Astrocyte (in vitro differentiated cells and primary cell): ENCODE results near the gene COG3. TPM values are rescaled to one million over a fixed set of nuclear protein-coding genes. Genes with fewer than 3 reads are reported as not detected.

ENCODE experiments used
- DNase-seq: peaks from one replicate; pipeline ENCODE4 v3.0.0-alpha.2; 2010; ENCODE audit warnings: low read depth
- FAIRE-seq: peaks from 2 replicates; lab custom pipeline; 2011; peaks lifted over from hg19 to GRCh38; lab: Jason Lieb, UNC
- H2AFZ ChIP-seq: 2 replicates; pipeline ENCODE4 v1.6.0; 2012; ENCODE audit warnings: low read depth, low read length, inconsistent platforms
- H3K27ac ChIP-seq: 2 replicates; pipeline ENCODE4 v1.5.1; 2011; ENCODE audit warnings: low read depth, low read length, inconsistent platforms
- H3K27me3 ChIP-seq: 2 replicates; pipeline ENCODE4 v1.6.0; 2011; ENCODE audit warnings: low read length, inconsistent platforms; ENCODE audit not compliant: insufficient read depth
- H3K36me3 ChIP-seq: 2 replicates; pipeline ENCODE4 v1.5.1; 2011; ENCODE audit warnings: low read length, inconsistent platforms; ENCODE audit not compliant: insufficient read depth
- H3K4me1 ChIP-seq: 2 replicates; pipeline ENCODE4 v1.5.1; 2011; ENCODE audit warnings: low read length, inconsistent platforms; ENCODE audit not compliant: insufficient read depth
- H3K4me2 ChIP-seq: 2 replicates; pipeline ENCODE4 v1.6.0; 2012; ENCODE audit warnings: low read length, inconsistent platforms
- H3K4me3 ChIP-seq: 2 replicates; pipeline ENCODE4 v1.5.1; 2011; ENCODE audit warnings: low read depth, mild to moderate bottlenecking, low read length, inconsistent platforms; ENCODE audit not compliant: insufficient read depth
- H3K79me2 ChIP-seq: 2 replicates; pipeline ENCODE4 v1.6.0; 2012; ENCODE audit warnings: mild to moderate bottlenecking, low read length, inconsistent platforms; ENCODE audit not compliant: insufficient read depth
- H3K9ac ChIP-seq: 2 replicates; pipeline ENCODE4 v1.6.0; 2012; ENCODE audit warnings: mild to moderate bottlenecking, low read length, inconsistent platforms
- H3K9me3 ChIP-seq: 2 replicates; pipeline ENCODE4 v1.5.1; 2012; ENCODE audit warnings: low read depth, mild to moderate bottlenecking, low read length, inconsistent platforms; ENCODE audit not compliant: insufficient read depth
- H4K20me1 ChIP-seq: 2 replicates; pipeline ENCODE4 v1.6.0; 2012; ENCODE audit warnings: low read length, inconsistent platforms; ENCODE audit not compliant: insufficient read depth
- H3K27ac Mint-ChIP-seq: one replicate; pipeline ENCODE4 v1.8.0; 2021; ENCODE audit warnings: mild to moderate bottlenecking, mixed read lengths; ENCODE audit not compliant: unreplicated experiment
- H3K27me3 Mint-ChIP-seq: one replicate; pipeline ENCODE4 v1.8.0; 2021; ENCODE audit warnings: low read depth, mixed read lengths; ENCODE audit not compliant: unreplicated experiment
- H3K36me3 Mint-ChIP-seq: one replicate; pipeline ENCODE4 v1.8.0; 2021; ENCODE audit warnings: low read depth, mixed read lengths; ENCODE audit not compliant: unreplicated experiment
- H3K4me1 Mint-ChIP-seq: one replicate; pipeline ENCODE4 v1.8.0; 2021; ENCODE audit warnings: low read depth, mixed read lengths; ENCODE audit not compliant: unreplicated experiment
- H3K4me3 Mint-ChIP-seq: one replicate; pipeline ENCODE4 v1.8.0; 2021; ENCODE audit warnings: mild to moderate bottlenecking, moderate library complexity, mixed read lengths; ENCODE audit not compliant: unreplicated experiment
- H3K9me3 Mint-ChIP-seq: one replicate; pipeline ENCODE4 v1.8.0; 2021; ENCODE audit warnings: mild to moderate bottlenecking, mixed read lengths; ENCODE audit not compliant: unreplicated experiment
- EZH2 ChIP-seq: IDR thresholded peaks from 2 replicates; pipeline ENCODE4 v1.6.1; 2012; ENCODE audit warnings: mild to moderate bottlenecking, low read length, inconsistent platforms; ENCODE audit not compliant: insufficient read depth
- total RNA-seq: library from RNA; stranded (reverse); gene quantifications from 2 replicates; pipeline ENCODE4 v1.2.1, GENCODE V29; 2021
- TF ChIP-seq, protein P1 (sequence below): IDR thresholded peaks from 2 replicates; pipeline ENCODE4 v1.5.1; 2011; ENCODE audit warnings: low read depth, mild to moderate bottlenecking, inconsistent platforms, low read length, moderate library complexity; ENCODE audit not compliant: insufficient read depth

COG3 gene
- total RNA-seq, 1 donor from 2014 or later = 24.9 TPM

DNA sequence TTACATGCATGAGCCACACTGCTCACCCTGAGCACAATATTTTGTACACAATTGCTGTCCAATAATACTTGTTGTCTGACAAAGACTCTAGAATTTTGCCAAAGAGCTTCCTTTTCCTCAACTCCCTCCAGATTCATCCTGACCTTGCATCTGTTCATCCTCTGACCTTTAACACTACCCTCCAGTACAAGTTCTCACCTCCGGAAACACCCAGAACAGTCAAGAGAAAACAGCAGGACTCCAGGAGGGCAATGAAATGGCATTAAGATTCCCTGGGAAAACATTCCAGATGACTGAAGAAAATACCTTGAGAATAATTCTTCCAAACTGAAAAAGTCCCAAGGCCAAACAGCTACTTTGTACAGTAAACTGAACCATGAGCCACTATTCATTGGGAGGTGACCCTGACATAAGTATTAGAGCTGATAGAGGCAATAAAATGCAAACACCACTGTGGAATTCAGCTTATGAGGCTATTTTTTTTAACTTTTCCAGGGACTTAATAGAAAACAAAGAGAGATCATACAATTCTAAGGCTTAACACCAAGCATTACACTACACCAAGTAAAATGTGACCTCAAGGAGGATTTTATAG is 15.7 kb upstream of the COG3 start:
- Mint-ChIP-seq H3K9me3 (no peaks in the 10 kb centered on the region), H3K4me1 (peaks cover 6% of the 10 kb centered on the region), H3K36me3 (peaks cover 1% of the 10 kb centered on the region), H3K27me3 (peaks cover 5% of the 10 kb centered on the region), H3K27ac (no peak overlapping the region), H3K4me3 (no peak overlapping the region)
- TF ChIP-seq, protein P1, sequence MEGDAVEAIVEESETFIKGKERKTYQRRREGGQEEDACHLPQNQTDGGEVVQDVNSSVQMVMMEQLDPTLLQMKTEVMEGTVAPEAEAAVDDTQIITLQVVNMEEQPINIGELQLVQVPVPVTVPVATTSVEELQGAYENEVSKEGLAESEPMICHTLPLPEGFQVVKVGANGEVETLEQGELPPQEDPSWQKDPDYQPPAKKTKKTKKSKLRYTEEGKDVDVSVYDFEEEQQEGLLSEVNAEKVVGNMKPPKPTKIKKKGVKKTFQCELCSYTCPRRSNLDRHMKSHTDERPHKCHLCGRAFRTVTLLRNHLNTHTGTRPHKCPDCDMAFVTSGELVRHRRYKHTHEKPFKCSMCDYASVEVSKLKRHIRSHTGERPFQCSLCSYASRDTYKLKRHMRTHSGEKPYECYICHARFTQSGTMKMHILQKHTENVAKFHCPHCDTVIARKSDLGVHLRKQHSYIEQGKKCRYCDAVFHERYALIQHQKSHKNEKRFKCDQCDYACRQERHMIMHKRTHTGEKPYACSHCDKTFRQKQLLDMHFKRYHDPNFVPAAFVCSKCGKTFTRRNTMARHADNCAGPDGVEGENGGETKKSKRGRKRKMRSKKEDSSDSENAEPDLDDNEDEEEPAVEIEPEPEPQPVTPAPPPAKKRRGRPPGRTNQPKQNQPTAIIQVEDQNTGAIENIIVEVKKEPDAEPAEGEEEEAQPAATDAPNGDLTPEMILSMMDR = no peak
- TF ChIP-seq EZH2 = no peak
- Histone ChIP-seq H3K9ac (no peak overlapping the region), H4K20me1 (no peaks in the 10 kb centered on the region), H3K4me3 (no peak overlapping the region), H2AFZ (no peak overlapping the region), H3K27me3 (peaks cover 7% of the 10 kb centered on the region), H3K4me1 (no peaks in the 10 kb centered on the region), H3K9me3 (no peaks in the 10 kb centered on the region), H3K36me3 (no peaks in the 10 kb centered on the region), H3K79me2 (no peaks in the 10 kb centered on the region), H3K27ac (no peak overlapping the region), H3K4me2 (no peak overlapping the region)
- no peak for FAIRE-seq
- DNase-seq = no peak

DNA sequence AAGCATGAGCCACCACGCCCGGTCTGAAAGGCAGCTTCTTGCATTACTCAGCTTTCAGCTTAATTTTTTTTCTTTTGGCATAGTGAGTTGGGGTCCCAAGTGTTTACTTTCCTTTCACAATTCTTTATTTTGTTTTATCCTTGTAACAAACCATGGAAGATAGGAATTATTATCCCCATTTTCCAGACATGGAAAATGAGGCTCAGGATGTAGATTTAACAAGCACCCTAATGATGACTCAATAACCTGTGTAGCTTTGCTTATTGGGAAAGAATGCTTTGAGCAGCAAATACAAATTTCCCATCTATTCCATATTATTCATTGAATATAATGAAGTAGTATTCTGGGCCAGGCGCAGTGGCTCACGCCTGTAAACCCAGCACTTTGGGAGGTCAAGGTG is 13.5 kb upstream of the COG3 start:
- Histone ChIP-seq H3K4me2 (no peak overlapping the region), H2AFZ (no peak overlapping the region), H3K9me3 (no peaks in the 10 kb centered on the region), H3K9ac (no peak overlapping the region), H4K20me1 (no peaks in the 10 kb centered on the region), H3K4me1 (no peaks in the 10 kb centered on the region), H3K79me2 (no peaks in the 10 kb centered on the region), H3K27ac (no peak overlapping the region), H3K4me3 (no peak overlapping the region), H3K36me3 (no peaks in the 10 kb centered on the region), H3K27me3 (peaks cover 7% of the 10 kb centered on the region)
- no peak for DNase-seq
- no peak overlapping the region for H3K27ac Mint-ChIP-seq
- no peaks in the 10 kb centered on the region for H3K27me3 Mint-ChIP-seq
- no peak overlapping the region for H3K4me3 Mint-ChIP-seq
- H3K4me1 Mint-ChIP-seq = peaks cover 5% of the 10 kb centered on the region
- no peak for FAIRE-seq
- no peaks in the 10 kb centered on the region for H3K9me3 Mint-ChIP-seq
- no peak for TF ChIP-seq EZH2
- TF ChIP-seq, protein P1 = no peak
- peaks cover 3% of the 10 kb centered on the region for H3K36me3 Mint-ChIP-seq

DNA sequence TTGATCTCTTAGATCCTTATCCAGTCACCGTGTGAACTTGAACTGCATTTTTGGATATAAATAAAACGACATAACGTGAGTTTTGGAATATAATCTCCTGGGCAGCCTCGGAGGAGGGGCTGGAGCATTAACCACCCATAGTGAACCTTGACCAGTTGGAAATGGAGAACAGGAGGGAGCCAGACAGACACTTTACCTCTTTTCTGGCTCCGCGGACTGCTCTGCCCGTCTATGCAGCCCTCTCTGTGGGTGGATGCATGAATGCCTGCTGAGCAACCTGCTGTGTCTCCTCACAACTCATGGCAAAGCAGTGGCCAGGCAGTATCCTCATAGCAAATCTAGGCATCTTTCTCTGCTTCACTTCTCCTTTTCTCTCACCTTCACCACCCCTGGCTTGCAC is 10.5 kb upstream of the COG3 start:
- no peak for FAIRE-seq

More for the DNA sequence above, 10.5 kb upstream of the COG3 start:
- Histone ChIP-seq H3K27ac (no peak overlapping the region), H3K9ac (no peak overlapping the region), H3K27me3 (no peaks in the 10 kb centered on the region), H3K36me3 (no peaks in the 10 kb centered on the region), H4K20me1 (no peaks in the 10 kb centered on the region), H3K4me2 (no peak overlapping the region), H2AFZ (no peak overlapping the region), H3K4me3 (no peak overlapping the region), H3K4me1 (no peaks in the 10 kb centered on the region), H3K9me3 (no peaks in the 10 kb centered on the region), H3K79me2 (no peaks in the 10 kb centered on the region)
- no peak overlapping the region for H3K27ac Mint-ChIP-seq
- TF ChIP-seq EZH2 = no peak
- TF ChIP-seq, protein P1 = no peak
- H3K36me3 Mint-ChIP-seq = peaks cover 3% of the 10 kb centered on the region
- no peak for DNase-seq
- H3K4me1 Mint-ChIP-seq = peaks cover 7% of the 10 kb centered on the region
- H3K27me3 Mint-ChIP-seq = no peaks in the 10 kb centered on the region
- H3K9me3 Mint-ChIP-seq = peaks cover 4% of the 10 kb centered on the region
- no peak overlapping the region for H3K4me3 Mint-ChIP-seq
